ENCODE measurements around the gene SLC6A16.
"Not testable (repeated sequence)": the region's sequence is repeated elsewhere in the genome, so short reads cannot be mapped to it uniquely, and the experiment has no call there.

Gene SLC6A16

GRCh38 chr19:49344505-49345423 lies 19.8 kb upstream of the SLC6A16 start:
- no peak for DNase-seq

GRCh38 chr19:49343123-49343522 lies 18.1 kb upstream of the SLC6A16 start:
- no peak for DNase-seq

DNA sequence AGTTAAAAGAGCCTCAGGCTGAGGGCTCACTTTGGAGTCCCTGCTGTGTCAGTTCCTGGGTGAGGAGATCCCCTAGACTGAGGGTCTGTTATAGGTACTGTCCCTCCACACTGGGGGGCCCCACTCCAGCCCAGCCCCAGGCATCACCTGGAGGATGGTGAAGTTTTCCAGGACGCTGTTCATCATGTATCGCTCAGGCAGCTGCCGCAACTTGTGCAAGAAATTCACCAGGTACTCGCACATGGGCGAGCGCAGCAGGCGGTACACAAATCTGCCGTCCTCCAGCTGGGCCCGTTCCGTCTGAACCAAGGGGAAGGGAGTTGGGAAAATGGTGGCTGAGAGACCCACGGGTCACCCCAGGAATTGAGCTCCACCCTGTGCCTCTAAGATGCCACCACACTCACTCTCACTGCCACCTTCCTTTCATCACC lies 17.3 kb upstream of the SLC6A16 start:
- DNase-seq, result no peak

- no peak for DNase-seq
These were observed 16.1 kb upstream of the SLC6A16 start for GRCh38 chr19:49340865-49341718.

GRCh38 chr19:49340069-49340864 lies 15.3 kb upstream of the SLC6A16 start:
- peak; percentile 94 for DNase-seq

DNA sequence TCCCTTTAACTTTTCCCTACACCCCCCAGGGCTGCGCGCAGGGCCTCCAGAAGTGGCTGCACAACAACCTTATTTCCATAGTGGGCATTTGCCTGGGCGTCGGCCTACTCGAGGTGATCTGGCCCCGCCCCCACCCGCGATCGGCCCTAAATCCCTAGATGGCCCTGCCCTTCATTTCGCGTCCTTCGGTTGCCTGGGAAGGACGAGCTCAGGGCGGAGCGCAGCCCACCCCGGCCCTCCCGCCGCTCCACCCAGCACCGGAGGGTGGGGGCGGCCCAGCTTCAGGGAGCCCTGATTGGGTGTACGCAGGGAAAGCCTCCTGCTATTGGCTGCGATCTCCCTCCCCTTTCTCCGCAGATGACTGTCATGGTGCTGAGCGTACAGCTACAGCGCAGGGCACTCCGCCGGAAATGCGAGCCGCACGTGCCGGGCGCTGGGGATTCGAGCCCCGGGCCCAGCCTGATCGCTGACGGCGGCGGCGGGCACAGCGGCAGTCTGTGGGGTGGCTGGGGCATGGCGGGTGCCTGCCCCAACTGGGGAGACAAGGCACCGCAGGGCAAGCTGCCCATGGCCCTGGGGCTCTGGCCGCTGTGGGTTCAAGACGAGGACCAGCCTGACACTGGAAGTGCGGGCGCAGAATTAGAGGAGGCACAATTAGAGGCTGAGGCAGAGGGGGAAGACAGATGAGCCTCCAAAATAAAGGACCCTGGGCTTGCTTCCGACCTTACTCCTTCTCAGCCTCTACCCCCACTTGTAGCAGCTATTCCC lies 14.5 kb upstream of the SLC6A16 start:
- peak; percentile 65 for DNase-seq

DNA sequence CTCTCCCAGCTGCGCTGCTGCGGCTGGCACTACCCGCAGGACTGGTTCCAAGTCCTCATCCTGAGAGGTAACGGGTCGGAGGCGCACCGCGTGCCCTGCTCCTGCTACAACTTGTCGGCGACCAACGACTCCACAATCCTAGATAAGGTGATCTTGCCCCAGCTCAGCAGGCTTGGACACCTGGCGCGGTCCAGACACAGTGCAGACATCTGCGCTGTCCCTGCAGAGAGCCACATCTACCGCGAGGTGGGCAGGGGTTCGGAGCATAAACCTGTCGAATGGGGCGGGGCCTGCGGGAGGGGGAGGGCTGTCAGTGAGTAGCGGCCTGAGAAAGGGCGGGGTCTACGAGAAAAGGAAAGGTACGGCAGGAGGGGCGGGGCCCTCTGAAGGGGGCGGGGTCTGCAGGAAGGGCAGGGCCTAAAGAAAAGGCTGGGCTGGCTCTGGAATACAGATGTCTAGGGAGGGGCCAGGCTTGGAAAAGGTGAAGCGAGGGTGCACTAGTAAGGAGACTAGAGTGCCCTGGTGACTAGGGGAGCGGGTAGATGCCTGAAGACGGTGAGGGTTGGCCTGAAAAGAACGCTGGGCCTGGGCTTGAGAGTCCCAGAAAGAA lies 13.8 kb upstream of the SLC6A16 start:
- DNase-seq, result no peak

- no peak for DNase-seq
These were observed 13.2 kb upstream of the SLC6A16 start for GRCh38 chr19:49338023-49338677.

GRCh38 chr19:49337267-49338022 lies 12.5 kb upstream of the SLC6A16 start:
- DNase-seq, result no peak

DNA sequence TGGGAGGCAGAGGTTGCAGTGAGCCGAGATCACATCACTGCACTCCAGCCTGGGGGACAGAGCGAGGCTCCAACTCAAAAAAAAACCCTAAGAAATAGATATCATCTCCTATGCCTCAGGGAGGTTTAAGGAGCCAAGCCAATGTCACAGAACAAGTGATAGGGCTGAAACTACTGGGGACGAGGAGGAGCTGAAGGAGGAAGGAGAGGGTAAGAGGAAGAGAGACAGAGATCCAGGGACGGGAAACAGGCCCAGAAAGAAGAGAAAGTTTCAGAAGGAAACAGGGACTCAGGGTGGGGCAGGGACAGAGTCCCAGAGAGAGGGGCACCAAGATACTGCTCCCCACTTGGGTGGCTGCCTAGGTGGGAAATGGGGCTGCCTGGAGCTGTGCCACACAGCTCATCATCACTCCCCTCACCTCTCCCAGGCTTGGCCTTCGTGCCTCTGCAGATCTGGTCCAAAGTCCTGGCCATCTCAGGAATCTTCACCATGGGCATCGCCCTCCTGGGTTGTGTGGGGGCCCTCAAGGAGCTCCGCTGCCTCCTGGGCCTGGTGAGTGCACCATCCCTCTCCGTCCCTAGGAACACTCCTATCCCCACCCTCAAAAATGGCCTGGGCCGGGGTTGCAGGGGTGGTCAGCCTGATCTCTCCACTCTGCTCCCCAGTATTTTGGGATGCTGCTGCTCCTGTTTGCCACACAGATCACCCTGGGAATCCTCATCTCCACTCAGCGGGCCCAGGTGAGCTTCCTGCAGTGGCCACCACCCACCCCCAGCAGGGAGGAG lies 11.7 kb upstream of the SLC6A16 start:
- DNase-seq, result no peak

DNA sequence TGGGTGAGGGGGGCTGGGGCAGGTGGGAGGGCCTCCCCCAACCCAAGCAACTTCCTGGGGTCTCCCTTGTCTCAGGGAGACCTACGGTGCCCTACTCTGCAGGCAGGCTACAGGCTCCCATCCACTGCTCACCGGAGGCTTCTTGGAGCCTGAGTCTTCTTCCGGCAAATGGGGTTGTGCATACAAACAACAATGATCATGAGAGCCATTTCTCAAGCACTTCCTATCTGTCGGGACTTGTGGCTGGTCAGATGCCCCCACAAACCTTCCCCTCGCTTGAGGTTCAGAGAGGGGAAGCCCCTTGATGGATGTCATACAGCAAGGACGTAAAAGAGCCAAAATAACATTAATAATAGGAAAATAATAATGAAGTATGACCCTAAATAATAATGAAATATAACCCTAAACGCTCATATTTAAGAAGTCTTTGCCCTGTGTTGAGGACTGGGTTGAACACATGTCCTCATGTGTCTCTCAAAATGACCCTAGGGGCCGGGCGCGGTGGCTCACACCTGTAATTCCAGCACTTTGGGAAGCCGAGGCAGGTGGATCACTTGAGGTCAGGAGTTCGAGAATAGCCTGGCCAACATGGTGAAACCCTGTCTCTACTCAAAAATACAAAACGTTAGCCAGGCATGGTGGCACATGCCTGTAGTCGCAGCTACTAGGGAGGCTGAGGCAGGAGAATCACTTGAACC lies 10.9 kb upstream of the SLC6A16 start:
- no peak for DNase-seq

DNA sequence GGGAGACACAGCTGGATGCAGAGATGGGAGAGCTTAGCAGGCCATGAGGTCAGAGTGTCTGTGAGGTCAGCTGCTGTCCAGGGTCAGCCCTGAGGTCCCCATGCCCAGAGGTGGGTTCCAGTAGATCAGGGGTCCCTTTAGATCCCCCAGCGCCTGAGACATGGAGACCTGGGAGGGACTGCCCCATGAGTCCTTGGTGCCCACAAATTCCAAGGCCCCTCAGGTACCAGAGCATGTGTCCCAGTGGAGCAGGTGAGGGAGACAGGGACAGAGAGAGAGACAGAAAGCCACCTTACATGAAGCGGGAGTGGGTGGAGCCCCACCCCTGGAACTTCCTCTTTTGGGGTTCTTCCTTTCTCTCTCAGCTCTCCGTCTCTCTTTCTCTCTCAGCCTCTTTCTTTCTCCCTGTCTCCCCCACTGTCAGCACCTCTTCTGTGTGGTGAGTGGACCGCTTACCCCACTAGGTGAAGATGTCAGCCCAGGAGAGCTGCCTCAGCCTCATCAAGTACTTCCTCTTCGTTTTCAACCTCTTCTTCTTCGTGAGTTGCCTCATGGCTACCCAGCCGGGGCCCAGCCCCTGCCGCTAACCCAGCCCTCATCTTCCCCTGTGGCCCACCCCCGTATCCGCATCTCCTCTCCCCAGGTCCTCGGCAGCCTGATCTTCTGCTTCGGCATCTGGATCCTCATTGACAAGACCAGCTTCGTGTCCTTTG lies 10.2 kb upstream of the SLC6A16 start, which contains the start of gene CD37:
TSS of gene CD37 (plus strand) at position 336 of the 713 bp plus-strand sequence. CDS start at position 471, 135 bp downstream.
- DNase-seq, result no peak

DNA sequence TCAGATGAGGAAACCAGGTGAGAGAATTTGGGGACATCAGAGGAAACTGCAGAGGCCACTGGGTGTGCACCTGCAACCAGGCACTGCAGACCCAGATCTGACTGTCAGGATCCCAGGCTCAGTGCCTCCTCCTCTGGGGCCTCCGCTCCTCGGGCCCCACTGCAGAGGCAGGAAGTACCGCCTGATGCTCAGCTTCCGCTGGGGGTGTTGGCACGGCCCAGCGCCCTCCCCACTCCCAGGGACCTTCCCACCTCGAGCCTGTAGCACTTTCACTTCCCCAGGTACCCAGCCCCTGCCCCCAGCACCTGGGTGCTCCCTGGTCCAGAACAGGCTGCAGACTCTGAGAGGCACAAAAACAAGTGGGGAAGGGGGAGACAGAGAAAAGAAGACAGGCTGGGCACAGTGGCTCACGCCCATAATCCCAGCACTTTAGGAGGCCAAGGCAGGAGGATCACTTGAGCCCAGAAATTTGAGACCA lies 8.9 kb upstream of the SLC6A16 start:
- DNase-seq, result no peak

DNA sequence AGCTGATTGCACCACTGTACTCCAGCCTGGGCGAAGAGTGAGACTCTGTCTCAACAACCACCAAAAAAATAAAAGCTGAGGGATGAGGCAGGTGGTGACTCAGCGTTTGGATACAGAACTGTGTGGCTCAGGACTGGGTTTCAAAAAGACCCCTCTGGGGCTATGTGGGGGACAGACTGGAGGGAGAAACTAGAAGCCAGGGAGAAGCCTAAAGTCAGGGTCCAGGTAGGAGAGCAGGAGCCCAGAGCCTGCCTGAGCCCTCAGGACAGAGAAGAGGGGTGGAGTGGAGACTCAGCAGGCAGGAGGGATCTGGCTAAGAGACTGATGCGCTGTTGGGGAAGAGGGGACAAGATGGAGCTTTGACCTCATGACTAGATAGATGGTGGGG lies 8.4 kb upstream of the SLC6A16 start:
- no peak for DNase-seq

GRCh38 chr19:49332691-49333417 lies 7.9 kb upstream of the SLC6A16 start:
- DNase-seq, result not testable (repeated sequence)

DNA sequence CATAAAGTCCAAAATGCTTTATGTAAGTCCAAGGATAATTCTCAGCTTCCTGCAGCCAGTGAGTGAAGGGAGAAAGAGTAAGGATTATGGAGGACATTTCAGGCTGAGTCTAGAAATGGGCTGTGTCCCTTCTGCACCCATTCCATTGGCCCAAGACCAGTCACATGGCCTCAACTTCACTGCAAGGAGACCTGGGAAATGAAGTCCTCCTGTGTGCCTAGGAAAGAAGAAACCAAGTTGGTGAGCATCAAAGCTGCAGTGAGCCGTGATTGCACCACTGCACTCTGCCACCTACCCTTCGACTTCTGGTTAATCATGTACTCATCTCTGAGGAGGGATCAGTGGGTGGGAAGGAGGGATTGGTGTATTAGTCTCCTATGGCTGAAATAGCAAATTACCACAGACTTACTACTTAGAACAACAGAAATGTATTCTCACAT lies 6.6 kb upstream of the SLC6A16 start:
- DNase-seq, result peak; percentile 35

GRCh38 chr19:49331187-49331586 lies 6.2 kb upstream of the SLC6A16 start:
- DNase-seq, result not testable (repeated sequence)
